Gastrocnemius medialis (tissue), 4 donors: ENCODE data around the gene ASL.

Source experiments
- POLR2A ChIP-seq, 2 donors: fragments of 450-650 bp; IDR thresholded peaks; one replicate each; pipeline ENCODE4 v1.6.1; 2017; ENCODE audit warnings: antibody characterized with exemption in 2 of 2, mild to moderate bottlenecking in 2 of 2, moderate library complexity in 2 of 2
- TF ChIP-seq, protein P1 (sequence below), 5 experiments: fragments of 450-650 bp in 3 of 5; fragments of 200-600 bp in 2 of 5; sonication (generic) in 2 of 5; IDR thresholded peaks in 4 of 5; conservative IDR thresholded peaks in 1 of 5; 1 replicate in 4 of 5; 2 replicates in 1 of 5; pipeline ENCODE4 v1.5.1; 2016 to 2019; ENCODE audit warnings: antibody characterized with exemption in 5 of 5, mild to moderate bottlenecking in 3 of 5, moderate library complexity in 3 of 5

- TF ChIP-seq, protein P1, sequence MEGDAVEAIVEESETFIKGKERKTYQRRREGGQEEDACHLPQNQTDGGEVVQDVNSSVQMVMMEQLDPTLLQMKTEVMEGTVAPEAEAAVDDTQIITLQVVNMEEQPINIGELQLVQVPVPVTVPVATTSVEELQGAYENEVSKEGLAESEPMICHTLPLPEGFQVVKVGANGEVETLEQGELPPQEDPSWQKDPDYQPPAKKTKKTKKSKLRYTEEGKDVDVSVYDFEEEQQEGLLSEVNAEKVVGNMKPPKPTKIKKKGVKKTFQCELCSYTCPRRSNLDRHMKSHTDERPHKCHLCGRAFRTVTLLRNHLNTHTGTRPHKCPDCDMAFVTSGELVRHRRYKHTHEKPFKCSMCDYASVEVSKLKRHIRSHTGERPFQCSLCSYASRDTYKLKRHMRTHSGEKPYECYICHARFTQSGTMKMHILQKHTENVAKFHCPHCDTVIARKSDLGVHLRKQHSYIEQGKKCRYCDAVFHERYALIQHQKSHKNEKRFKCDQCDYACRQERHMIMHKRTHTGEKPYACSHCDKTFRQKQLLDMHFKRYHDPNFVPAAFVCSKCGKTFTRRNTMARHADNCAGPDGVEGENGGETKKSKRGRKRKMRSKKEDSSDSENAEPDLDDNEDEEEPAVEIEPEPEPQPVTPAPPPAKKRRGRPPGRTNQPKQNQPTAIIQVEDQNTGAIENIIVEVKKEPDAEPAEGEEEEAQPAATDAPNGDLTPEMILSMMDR (IDR thresholded peaks at IDR 0.05 in 4 of 5, conservative IDR thresholded peaks at IDR 0.05 in 1 of 5), result no peak
- no peak for TF ChIP-seq POLR2A (IDR thresholded peaks at IDR 0.05)
Measured at GRCh38 chr7:66076462-66077329, 1.1 kb downstream of the ASL start.
